ENCODE results near the gene PSMA7.

The PSMA7 gene

DNA sequence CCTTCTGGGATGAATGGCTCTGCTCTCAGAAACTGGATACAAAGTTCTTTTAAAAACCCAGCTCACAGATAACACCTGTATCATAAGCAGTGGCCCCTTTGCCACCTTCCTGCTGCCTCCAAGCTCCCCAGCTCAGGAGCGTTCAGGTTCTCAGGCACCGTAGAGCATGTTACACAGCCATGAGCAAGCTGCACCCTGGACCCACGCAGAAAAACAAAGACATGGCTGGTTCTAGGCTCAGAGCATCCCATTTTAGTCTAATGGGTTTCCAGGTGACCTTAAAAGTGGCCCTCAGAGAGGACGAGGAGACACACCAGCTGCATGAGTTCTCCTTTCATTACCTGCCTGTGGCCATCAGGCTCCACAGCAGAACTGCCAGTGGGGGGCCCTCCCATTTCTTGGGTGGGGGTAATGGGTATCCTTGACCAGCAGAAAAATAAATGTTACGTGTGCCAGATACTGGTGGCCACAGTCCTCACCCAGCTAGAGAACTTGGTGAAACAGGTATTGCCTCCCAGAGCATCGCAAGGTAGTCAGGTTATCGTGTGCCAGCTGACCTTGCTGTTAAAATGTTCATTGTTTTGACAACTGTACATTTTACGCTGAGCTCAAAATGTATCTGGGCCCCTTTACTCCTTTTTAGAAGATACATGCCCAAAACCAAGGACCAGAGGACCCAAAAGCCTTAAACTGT lies 7.5 kb downstream of the PSMA7 start:
- DNase-seq, result no peak

DNA sequence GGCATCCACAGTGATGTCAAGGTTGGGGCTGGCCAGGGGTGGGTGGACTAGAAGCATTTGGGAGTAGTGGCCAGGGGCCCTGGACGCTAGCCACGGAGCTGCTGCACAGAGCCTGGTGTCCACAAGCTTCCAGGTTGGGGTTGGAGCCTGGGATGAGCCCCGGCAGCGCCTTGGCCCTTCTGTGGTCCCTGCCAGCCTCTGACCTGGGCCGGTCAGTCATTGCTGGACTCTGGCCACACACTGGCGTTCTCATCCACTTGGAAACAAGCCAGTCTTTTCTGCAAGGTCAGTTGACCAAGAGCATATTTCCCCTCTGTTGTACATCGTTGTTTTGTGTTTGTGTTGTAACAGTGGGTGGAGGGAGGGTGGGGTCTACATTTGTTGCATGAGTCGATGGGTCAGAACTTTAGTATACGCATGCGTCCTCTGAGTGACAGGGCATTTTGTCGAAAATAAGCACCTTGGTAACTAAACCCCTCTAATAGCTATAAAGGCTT lies 8.4 kb downstream of the PSMA7 start:
- no peak for DNase-seq

DNA sequence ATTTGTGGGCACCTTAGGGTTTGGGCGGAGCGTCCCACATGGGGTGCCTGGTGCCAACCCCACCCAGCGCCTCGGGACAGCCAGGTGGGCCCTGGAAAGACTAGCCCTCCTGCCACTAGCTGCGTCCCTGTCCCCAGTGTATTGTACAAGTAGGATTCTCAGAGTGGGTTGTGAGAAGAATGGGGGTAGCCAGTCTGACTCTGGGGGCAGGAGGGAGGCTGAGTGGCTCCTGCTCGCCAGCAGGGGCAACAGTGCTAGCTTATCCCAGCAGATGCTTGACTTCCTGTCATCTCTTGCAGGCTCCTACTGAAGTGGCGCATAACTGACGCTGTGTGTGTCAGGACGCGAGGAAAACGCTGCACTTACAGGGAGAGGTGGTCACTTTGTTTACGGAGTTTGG lies 9.3 kb downstream of the PSMA7 start:
- no peak for DNase-seq

DNA sequence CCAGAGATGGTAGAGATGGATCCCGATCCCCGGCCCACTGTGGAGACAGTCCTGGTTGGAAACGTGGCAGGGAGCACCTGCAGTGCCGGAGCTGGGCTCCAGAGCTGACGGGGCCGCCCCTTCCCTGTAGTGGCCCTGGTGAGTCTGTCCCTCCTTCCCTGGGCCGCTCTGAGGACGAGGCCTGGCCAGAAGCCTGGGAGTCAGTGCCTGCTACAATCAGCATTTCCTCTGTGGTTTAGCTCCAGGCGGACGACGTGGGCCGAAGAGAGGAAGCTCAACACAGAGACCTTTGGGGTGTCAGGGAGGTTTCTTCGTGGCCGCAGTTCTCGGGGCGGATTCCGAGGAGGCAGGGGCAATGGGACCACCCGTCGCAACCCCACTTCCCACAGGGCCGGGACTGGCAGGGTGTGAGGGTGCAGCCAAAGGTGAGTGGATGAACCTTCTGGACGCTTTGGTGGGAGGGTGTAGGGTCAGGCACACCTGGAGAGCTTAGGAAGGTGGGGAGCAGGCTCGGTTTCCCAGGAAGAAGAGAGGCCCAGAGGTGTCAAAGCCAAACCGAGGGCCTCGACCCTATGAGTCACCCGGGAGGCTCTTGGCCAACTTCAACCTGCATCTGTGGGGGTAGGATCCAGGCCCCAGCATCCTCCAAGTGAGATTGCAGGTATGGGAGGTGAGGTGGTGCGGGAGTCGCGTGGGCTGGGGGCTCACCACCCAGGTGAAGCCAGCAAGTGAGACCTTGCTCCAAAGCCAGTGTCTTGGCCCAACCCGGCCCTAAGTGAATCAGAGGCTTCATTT lies 9.9 kb downstream of the PSMA7 start:
- no peak for DNase-seq

DNA sequence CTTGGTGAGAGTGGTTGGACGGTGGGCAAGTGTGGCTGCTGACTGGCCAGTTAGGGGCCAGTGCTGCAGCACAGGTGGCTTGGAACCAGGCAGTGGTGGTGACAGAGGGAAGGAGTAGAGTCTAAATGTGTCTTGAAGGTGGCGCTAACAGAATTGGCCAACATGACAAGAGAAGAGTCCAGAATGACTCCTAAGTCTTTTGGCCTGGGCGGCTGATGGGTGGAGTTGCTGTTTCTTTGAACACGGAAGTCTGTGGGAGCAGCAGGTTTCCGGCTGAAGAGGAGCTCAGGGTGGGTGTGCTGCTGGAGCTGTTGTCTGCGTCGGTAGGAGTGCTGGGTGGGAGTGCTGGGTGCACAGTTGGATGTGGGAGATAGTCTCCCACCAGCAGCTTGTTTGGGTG lies 10.8 kb downstream of the PSMA7 start:
- DNase-seq, result no peak

DNA sequence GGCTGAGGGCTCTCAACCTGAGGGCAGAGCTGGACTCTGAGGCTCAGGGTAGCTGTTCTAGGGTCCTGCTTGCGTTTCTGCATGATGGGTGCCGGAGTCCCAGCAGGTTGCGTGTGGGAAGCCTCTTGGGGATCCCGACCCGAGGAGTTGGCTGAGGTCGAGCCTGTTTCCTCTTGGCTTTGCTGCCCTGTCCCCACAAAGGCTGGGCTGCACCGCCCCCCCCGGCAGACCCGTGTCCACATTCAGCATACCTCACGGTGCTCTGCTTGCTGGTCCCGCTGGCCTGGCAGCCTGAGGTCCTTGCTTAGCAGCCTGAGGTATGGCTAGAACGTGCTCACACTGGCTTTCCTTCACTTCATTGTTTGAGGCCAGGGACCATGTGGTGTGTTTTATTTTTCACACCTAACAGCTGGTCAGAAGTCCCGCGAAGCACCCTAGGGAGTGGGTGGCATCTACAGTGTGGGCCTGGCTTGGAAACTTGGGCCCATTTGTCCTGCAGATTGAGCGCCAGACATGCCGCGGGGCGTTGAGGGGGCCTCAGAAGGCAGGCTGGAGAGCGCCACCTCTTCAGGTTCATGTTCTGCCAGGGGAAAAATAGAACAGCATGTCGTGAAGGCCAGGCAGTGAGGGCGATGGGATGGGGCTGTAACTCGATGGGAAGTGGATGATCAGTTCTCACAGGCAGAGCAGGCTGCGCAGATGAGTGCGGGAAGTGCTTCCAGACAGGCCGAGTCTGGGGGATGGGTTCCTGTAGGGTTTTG lies 11.5 kb downstream of the PSMA7 start:
- DNase-seq, result no peak

DNA sequence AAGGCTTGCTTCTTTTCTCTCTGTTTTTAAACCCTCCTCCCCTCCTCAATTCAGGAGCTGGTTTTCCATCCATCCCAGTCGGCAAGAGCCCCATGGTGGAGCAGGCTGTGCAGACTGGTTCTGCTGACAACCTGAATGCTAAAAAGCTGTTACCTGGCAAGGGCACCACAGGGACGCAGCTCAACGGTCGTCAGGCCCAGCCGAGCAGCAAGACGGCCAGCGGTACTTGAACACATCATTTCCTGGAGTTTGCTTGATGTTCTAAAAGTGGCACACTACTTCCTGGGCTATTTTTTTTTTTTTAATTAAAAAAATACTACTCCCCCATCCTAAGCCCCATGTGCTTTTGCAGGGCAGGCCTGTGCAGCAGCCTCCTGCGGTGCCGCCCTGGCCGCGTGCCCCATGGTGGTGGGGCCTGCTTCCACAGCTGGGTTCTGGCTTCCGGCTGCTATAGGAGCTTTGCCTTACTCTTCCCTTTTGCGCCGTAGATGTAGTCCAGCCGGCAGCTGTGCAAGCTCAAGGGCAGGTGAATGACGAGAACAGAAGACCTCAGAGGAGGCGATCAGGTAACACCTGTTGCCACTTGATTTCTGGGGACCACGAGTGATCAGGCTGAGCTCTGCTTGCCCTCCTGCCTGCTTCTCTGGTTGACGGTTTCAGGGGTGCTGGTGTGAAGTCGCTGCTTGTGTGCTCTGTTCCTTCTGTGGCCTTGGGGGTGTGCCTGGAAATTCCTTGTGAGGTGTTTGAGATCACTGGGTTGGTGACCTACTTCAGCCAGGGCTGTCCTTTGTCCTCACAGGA lies 13.3 kb downstream of the PSMA7 start:
- no peak for DNase-seq

DNA sequence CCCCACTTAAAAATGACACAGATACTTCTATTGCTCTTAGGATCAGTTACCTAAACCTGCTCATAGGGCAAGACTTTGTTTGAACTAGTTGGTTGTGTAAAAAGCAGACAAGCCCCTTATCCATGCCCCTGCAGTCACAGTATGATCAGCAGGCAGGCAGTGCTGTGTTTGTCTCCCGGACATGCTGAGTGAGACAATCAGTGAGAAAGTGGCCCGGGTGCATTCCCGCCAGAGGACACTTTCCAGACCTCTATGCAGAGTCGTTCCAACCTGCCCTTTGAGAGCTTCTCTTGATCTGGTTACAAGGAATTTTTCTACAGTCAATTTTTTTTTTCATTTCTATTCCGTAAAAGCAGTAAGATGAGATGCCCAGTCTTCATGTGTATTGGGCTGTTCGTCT lies 14.7 kb downstream of the PSMA7 start:
- no peak for DNase-seq

DNA sequence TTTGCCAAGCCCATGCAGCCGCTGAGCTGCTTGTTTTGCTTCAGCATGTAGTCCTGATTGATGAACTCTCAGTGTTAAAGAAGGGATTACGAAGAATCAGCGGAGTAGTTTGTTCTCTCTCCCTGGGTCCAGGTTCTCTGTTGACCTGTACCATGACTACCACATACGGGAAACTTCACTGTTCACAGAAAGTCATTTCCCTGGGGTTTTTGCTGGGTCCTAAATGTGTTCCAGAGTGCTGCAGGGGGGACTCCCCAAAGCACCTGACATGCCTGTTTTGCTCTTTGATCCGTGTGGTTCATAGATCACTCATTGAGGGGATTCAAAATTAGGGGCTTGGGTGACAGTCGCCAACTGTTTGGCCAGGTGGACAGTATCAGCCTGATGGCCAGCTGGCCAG lies 15.4 kb downstream of the PSMA7 start:
- DNase-seq, result no peak

DNA sequence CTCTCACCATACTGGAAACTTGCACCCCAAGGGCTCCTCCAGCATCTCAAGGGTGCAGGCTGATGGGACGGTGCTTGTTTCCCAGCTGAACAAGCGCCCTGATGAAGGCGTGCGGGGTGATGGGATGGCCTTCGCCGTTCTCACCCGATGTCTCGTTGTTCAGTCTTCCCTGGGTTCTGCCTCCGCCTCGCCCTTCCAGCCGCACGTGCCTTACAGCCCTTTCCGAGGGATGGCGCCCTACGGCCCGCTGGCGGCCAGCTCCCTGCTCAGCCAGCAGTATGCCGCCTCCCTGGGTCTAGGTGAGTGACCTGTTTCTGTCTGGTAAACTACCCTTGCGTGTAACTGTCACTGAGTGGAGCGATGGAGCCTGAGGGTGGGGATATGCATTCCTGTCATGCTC lies 17.1 kb downstream of the PSMA7 start:
- no peak for DNase-seq

DNA sequence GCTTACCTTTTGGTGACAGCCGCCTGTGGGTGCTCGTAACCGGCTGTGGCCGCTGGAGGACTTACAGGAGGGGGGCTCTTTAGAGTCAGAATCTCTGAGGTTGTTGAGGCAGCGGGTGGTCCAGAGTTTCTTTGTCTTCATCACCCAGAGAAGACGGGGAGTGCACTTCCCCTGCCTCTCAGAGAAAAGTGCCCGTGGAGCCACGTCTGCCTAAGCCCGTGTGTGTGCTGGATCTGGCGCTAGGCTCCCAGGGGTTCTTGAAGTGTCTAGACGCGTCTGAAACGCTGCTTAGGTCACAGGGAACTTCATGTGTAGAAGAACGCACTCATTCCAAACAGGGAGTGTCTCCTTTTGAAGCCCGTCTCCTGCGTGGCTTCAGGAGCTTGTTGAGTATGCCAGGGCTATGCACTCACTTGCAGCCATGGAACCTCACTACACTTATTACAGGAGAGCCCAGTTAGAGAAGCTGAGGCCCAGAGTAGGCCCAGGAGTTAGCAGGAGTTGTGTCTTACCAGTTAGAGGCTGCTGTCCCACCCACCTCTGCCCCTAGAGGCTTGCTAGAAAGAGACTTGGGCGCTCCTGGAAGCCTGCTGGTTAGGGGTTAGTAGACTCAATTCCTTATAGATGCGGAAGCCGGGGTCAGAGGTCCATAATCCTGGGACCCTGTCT lies 19.6 kb downstream of the PSMA7 start:
- no peak for DNase-seq

DNA sequence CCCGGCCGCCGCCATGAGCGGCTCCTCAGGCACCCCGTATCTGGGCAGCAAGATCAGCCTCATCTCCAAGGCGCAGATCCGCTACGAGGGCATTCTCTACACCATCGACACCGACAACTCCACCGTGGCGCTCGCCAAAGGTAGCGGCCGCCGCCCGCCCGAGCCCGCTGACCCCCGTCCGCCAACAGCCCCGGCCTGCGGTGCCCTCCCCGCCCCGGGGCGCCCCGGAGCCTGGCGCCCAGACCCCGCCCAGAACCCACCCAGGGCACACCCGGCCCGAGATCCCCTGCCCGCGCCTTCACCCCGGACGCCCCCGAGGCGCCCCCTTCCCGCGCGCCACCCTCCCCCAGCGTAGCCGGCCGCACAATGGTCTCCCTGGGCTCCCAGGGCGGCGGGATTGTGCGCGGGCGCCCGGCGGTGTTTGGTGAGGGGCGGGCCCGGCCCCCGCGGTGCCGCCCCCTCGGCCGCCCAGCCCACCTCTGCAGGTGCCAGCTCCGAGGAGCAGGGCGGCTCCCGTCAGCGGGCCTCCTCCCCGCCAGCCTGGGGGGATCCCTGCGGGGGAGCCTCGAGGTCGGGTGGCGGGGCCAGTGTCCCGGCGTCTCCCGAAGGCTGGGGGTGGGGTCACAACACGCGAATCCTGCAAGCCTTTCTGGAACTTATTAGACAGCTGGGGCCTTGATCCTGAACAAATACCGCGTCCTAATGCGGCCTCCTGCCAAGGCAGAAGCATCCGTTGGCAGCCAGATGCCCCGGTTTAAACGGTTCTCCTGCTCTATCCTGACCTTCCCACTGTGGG lies 20.3 kb downstream of the PSMA7 start:
- DNase-seq, result no peak

DNA sequence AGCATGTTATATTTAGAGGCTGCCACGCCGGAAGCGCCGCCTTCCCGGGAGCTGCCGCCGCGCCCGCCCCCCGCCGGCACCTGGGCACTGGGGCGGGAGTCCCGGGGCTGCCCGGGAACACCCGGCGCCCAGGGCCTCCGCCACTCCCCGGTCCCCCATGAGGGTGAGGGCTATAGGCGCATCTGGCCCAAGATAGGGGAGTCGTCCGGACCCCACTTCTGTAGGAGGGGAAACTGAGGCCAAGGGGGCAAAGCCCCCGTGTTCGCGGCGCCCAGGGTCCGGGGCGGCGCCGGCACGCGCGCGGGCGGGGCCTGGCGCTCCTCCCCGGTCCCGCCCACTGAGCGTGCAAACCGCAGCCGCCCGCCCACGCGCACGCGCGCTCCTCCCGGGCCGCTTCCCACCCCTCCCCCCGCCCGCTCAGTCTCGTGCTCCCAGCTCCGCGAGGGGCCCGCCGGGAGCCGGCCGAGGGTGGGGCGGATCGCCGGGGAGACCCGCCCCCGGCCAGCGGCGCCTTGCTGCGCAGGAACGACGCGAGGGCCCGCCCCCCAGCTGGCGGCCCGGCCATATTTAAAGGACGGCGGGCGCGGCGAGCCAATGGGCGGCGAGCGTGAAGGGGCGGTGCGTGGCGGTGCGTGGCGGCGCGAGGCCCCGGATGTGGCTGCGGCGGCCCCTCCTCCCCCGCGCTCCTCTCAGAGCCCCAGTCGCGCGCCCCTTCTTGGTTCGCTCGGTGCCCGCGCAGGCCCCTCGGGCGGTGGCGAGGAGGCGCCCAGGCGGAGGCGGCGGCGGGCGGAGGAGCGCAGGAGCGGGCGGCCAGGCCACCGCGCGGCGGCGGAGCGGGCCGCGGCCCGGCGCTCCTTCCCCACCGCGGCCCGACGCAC lies 21.2 kb downstream of the PSMA7 start, which contains the start of gene LSM14B:
LSM14B (plus strand) TSS at position 700 of the 878 bp plus-strand sequence. CDS start 192 bp downstream, outside the sequence.
- DNase-seq, result peak; percentile 68

DNA sequence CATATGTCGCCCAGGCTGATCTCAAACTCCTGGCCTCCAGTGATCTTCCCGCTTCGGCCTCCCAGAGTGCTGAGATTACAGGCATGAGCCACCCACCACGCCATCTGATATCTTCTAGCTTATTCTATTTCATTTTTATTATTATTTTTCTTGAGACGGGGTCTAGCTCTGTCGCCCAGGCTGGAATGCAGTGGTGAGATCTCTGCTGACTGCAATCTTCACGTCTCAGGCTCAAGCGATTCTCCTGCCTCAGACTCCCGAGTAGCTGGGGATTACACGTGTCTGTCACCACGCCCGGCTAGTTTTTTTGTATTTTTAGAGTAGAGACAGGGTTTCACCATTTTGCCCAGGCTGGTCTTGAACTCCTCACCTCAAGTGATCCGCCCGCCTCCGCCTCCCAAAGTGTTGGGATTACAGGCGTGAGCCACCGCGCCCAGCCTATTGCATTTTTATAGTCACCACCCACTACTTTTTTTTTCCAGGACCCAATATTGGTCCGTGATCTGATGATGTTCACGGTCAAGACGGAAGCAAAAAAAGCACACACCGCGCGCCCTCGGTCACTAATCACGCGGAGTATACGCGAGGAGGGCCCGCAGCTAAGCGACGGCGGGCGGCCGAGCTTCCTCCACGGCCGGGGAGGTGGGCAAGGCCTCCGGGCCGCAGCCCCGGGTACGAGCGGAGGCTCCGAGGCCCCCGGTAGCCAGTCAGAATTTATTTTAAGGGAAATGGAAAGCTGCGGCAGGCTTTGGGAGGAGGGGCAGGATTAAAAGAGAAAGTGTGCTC lies 22.0 kb downstream of the PSMA7 start:
- DNase-seq, result no peak

DNA sequence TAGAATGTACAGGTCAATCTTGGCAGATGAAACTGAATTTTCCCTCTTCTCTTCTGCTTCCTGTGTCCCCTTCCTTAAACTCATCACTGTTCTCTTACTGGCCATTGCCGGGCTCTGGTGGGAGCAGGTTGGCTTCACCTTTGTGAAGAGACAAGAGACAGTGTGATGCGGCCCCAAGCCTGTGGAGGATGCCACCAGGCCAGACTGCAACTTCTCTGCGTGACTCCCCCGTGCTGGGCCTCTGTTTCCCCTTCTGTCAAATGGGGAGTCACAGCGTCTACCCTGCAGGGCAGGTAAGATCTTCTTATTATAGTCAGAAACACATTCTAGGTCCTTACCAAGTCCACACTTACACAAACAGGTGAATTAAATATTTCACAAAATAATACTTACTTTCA lies 22.8 kb downstream of the PSMA7 start:
- no peak for DNase-seq

DNA sequence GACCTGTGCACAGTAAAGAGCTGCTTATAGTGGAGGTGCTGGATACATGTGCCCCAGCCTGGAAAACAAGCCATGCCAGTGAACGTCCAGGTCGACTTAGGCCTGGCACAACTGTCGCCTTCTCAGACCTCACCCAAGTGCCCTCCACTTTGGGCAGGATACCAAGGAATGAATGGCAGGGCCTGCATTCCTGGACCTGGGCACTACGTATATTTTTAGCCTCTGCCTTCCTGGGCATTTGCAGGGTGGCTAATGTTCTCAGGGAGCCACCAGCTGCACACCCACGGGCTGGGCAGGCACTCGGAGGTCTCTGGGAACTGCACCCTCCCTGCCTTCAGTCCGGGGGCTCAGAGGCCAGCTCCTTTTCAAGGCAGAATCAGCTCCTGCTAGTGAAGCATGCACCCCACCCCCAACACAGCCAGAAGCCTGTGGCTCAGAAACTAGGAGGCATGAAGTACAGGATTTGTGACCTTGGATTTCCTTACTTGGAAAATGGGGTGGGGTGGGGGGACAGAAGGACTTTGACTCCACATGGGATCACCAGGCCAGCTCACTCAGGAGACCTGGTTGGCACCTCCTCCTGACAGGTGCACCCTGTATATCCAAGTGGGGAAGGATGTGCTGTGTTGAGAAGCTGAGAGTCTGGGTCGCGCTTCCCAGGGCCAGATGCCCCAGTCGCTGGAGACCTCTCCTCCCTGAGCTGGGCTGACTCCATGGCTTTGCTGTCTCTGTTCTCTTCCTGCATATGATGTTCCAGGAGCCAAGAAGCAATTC lies 23.4 kb downstream of the PSMA7 start:
- DNase-seq, result no peak

DNA sequence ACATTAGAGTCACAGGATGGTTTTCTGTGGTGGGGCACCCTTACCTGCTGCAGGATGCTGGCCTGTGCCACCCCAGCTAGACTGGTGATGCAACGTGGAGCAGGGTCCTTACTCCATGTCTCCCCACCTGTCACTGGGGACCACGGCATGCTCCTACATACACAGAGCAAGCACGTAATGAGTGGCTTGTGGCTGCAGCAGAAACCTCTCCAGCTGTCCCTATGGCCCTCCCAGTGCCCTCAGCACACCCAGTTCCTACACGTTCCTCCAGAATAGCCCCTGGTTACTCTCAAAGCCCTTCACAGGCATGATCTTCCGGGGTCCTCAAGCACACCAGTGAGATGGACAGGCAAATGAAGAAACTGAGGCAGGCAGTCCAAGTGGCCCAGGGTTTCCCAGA lies 24.1 kb downstream of the PSMA7 start:
- no peak for DNase-seq
